Cardiac septum (tissue), 1 donor: ENCODE results near the gene NOTCH4. TPM values are rescaled to one million over a fixed set of nuclear protein-coding genes. Genes with fewer than 3 reads are reported as not detected.
A peak's percentile ranks its signal among the peaks of the same experiment; 100 is the strongest.

Source experiments
- DNase-seq: peaks from one replicate; pipeline ENCODE4 v3.0.0-alpha.2; 2020; ENCODE audit warnings: low spot score
- intact Hi-C: fragments of 100-400 bp; cut with DNase I; formaldehyde crosslinking; loops from one replicate; pipeline ENCODE4 v1.14.0; 2022
- total RNA-seq: library from RNA; stranded (reverse); fragmentation: NEBNext Ultra II Directional; extraction: Animal tissue kit (Norgen Biotek cat#: 25700); gene quantifications from one replicate; pipeline ENCODE4 v1.2.1, GENCODE V29; 2021
- donor health status: DM: no; HTN: no; CAD: no.

The NOTCH4 gene
- total RNA-seq, 1 donor from 2014 or later = 31.2 TPM

- intact Hi-C loops = no loop called here
- DNase-seq = no peak
Observed at GRCh38 chr6:32175322-32175710, 48.6 kb downstream of the NOTCH4 start.

- intact Hi-C loops = no loop called here
- DNase-seq = no peak
Observed at GRCh38 chr6:32174416-32174815, 49.5 kb downstream of the NOTCH4 start.

GRCh38 chr6:32173051-32173727 is 50.7 kb downstream of the NOTCH4 start:
- intact Hi-C loops = no loop called here
- no peak for DNase-seq

DNA sequence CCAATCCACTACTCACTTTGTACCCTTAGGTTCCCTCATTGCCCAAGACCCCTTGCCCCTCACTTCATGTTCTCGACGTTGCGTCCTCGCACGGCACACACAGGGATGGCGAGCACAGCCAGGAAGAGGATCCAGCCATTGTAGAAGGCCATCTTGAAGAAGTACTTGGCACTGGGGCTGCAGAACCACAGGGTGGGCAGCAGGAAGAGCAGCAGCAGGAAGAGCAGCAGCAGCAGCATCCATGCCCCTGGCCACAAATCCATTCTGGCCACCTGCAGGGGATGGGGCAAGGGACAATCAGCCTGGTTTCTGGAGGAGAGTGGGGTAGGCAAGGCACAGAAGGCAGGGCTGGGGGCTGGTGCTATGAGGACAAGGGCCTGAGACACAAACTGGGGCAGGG is 52.6 kb downstream of the NOTCH4 start:
- DNase-seq = no peak
- intact Hi-C loops = no loop called here

DNA sequence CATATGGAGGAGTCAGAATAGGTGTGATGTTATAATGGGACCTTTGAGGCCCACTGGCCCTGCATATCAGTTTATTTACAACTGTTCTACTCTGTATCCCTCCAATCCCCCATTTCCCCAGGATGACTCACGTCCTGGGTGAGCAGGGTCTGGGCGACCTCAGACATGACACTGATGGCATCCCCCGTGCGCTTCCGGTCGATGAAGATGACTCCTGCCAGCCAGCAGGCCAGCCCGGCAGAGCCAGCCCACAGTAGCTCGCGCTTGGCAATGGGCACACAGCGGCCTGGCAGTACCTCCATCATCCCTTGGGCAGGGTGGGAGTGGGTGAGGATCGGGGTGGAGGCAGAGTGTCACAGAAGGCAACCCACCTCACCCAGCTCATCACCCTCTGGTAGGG is 53.6 kb downstream of the NOTCH4 start:
- intact Hi-C loops = no loop called here
- DNase-seq = no peak

- intact Hi-C loops = no loop called here
- DNase-seq = no peak
Observed at GRCh38 chr6:32168807-32169591, 54.9 kb downstream of the NOTCH4 start.

DNA sequence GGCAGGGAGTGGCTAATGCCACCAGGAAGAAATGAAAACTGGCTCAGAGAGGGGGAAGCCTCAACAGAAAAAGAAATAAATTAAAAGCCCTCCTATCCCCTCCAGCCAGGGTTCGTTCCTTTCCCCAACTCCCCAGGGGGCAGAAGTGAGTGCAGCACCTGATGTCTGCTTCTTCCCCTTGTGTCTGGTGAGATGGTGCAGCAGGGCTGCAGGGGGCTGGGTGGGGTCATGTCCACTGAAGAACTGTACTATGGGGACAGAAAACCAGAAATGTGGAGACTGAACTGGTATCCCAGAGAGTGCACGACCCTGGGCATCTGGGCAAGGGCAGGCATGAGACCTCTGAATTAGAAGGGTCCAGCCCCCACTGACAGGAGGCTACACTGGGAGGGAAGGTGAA is 55.5 kb downstream of the NOTCH4 start:
- intact Hi-C loops = no loop called here
- no peak for DNase-seq

DNA sequence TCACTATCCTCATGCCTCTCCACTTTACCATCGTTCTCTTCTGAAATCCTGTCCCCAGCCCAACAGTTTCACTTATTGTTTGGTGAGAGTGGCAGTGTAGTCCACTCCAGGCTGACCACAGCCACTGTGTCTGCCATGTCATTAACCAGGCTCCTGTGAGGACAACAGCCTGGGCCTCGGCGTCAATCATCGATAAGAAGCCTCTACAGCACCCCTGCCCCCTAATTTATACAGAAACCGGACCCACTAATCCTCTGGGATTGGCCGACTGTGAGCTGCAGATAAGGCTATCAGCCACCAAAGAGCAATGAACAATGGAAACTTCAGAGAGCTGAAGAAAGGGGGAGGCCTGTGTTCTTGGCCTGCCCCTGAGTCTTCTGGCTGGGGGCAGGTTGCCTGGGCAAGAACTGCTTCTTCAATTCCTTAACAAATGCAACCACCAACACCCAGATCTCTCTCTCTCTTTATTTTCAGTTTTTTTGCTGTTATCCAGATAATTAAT is 56.1 kb downstream of the NOTCH4 start:
- DNase-seq = no peak

DNA sequence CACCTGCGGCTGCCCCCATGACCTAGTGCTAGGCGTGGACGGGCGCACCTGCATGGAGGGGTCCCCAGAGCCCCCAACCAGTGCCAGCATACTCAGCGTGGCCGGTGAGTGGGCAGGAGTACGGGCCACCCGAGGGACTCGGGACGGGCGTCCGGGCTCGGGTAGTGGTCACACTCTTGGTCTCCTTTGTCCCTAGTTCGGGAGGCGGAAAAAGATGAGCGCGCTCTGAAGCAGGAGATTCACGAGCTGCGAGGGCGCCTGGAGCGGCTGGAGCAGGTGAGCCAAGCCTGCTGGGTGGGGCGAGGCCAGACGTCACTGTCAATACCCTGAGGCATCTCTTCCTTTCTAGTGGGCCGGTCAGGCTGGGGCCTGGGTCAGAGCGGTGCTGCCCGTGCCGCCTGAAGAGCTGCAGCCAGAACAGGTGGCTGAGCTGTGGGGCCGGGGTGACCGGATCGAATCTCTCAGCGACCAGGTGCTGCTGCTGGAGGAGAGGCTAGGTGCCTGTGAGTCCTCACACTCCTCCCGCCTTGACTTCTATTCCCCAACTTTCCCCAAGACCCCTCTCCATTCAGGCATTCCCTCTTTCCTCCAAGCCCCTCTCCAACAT is 56.6 kb downstream of the NOTCH4 start:
- DNase-seq = no peak
- intact Hi-C loops = no loop called here

More for the DNA sequence above, 56.1 kb downstream of the NOTCH4 start:
- intact Hi-C loops = no loop called here

DNA sequence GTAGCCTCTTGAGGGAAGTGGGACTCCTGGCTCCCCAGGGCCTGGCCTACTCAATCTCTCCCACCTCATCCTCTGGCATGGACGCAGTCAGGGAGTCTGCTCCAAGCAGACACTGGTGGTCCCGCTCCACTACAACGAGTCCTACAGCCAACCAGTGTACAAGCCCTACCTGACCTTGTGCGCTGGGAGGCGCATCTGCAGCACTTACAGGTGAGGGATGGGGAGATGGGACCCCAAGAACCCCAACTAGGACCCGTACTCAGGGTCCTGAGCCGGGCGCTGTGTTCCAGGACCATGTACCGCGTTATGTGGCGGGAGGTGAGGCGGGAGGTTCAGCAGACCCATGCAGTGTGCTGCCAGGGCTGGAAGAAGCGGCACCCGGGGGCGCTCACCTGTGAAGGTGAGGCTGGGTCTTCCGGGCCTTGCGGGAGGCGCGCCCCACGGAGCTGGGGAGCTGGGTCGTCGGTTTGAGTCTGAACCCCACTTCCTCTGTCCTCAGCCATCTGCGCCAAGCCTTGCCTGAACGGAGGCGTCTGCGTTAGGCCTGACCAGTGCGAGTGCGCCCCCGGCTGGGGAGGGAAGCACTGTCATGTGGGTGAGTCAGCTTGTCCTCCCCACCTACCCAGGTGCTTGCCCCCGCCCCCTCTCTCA is 57.3 kb downstream of the NOTCH4 start:
- DNase-seq = no peak
- intact Hi-C loops = no loop called here

DNA sequence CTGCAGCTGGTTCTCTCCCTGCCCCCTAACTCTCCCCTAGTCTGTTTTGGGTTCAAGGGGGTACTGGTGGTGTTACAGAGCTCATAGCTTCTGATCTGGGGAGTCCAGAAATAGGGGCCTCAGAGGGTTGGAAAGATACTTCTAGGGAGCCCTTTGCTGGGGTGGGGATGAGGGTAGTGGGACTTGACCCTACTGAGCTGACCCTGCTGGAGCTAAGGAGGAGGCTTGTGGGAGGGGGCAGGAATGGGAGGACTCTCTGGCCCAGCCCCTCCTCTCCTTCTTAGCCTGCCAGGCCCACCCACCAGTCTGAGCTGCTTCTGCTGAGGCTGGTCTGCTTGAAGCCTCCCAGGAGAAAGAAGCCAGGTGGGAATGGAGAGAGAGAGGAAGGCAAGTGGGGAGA is 59.6 kb downstream of the NOTCH4 start, which contains the start of gene EGFL8:
TSS of gene EGFL8 (plus strand) at position 301 of the 400 bp plus-strand sequence. CDS start 1,571 bp downstream, outside the sequence.
- intact Hi-C loops = no loop called here
- no peak for DNase-seq

GRCh38 chr6:32163559-32164258 is 60.2 kb downstream of the NOTCH4 start:
- intact Hi-C loops = no loop called here
- no peak for DNase-seq

- no peak for DNase-seq
- intact Hi-C loops = no loop called here
Observed at GRCh38 chr6:32158052-32158451, 65.8 kb downstream of the NOTCH4 start.

DNA sequence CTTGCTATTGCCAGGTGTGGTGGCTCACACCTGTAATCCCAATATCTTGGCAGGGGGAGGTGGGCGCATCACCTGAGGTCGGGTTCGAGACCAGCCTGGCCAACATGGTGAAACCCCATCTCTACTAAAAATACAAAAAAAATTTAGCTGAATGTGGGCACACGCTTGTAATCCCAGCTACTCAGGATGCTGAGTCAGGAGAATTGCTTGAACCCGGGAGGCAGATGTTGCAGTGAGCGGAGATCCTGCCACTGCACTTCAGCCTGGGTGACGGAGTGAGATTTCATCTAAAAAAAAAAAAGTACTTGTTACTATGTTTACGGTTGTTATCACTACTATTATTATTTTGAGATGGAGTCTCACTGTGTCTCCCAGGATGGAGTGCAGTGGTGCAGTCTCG is 67.0 kb downstream of the NOTCH4 start:
- intact Hi-C loops = no loop called here
- DNase-seq = no peak

- DNase-seq = no peak
- intact Hi-C loops = loop anchor here (1.0 to 2.0 kb wide), 2 partner anchors 22 to 41 kb away; partner anchors contain the start of gene AGPAT1
Observed at GRCh38 chr6:32154514-32155161, 69.2 kb downstream of the NOTCH4 start.

- intact Hi-C loops = loop anchor here (1.0 to 2.0 kb wide), 3 partner anchors 23 to 41 kb away; partner anchors contain the start of gene AGPAT1
- DNase-seq = peak; percentile 91
Observed at GRCh38 chr6:32153564-32154513, 70.0 kb downstream of the NOTCH4 start, which contains the start of gene PPT2. TSS of gene PPT2 (plus strand) at chr6:32154141. CDS start at chr6:32154595, 454 bp downstream.

- no peak for DNase-seq
- intact Hi-C loops = loop anchor here (2.0 kb wide), 1 partner anchor 26 kb away; no protein-coding TSS in a partner anchor
Observed at GRCh38 chr6:32152769-32153563, 70.9 kb downstream of the NOTCH4 start.
